ENCODE data around the gene BIRC7.

- TF ChIP-seq PKNOX1 (IDR thresholded peaks at IDR 0.05) (no peak), SP1 (IDR thresholded peaks at IDR 0.05) (no peak), BHLHE40 (IDR thresholded peaks at IDR 0.05; ENCODE audit: borderline replicate concordance) (no peak)
Observed at GRCh38 chr20:63288581-63289251, 53.0 kb downstream of the BIRC7 start.

Measured in HEK293T (cell line).